Measurements from ENCODE around the gene GUCY1B1.

Gene GUCY1B1

GRCh38 chr4:155802190-155802959, 43.6 kb downstream of the GUCY1B1 start:
- H3K27ac ChIP-seq (ENCODE audit: low read length): no peak overlapping the region
- no peak overlapping the region for H3K9ac ChIP-seq (ENCODE audit: low read depth, low read length)
- H3K79me2 ChIP-seq (ENCODE audit: insufficient read depth, low read length): no peaks in the 10 kb centered on the region
- no peak overlapping the region for H3K4me3 ChIP-seq (ENCODE audit: low read depth in 1 of 2, low read length in 2 of 2)
- DNase-seq: no peak
- no peak for TF ChIP-seq CTCF (IDR thresholded peaks at IDR 0.05; ENCODE audit: borderline replicate concordance, extremely low read depth, low read length, poor library complexity, severe bottlenecking)
- no peak for TF ChIP-seq EZH2 (IDR thresholded peaks at IDR 0.05; ENCODE audit: borderline replicate concordance, low read depth, low read length, severe bottlenecking)
- H3K36me3 ChIP-seq (ENCODE audit: insufficient read depth, low read length): peaks cover 73% of the 10 kb centered on the region
- H3K27me3 ChIP-seq (ENCODE audit: insufficient read depth, low read length, poor library complexity): no peaks in the 10 kb centered on the region
- H3K4me2 ChIP-seq (ENCODE audit: insufficient read depth, low read length): no peak overlapping the region
- no peaks in the 10 kb centered on the region for H4K20me1 ChIP-seq (ENCODE audit: insufficient read depth, low read length)
- H3K4me1 ChIP-seq (ENCODE audit: insufficient read depth, low read length): no peaks in the 10 kb centered on the region
- no peak overlapping the region for H2AFZ ChIP-seq (ENCODE audit: low read depth, low read length)
- ATAC-seq (ENCODE audit: insufficient read depth, low read depth): no peak
- H3K9me3 ChIP-seq (ENCODE audit: insufficient read depth, low read length, severe bottlenecking): no peaks in the 10 kb centered on the region

GRCh38 chr4:155805016-155805415, 46.2 kb downstream of the GUCY1B1 start:
- no peak overlapping the region for H2AFZ ChIP-seq (ENCODE audit: low read depth, low read length)
- no peaks in the 10 kb centered on the region for H3K79me2 ChIP-seq (ENCODE audit: insufficient read depth, low read length)
- no peak for DNase-seq
- peaks cover 60% of the 10 kb centered on the region for H3K36me3 ChIP-seq (ENCODE audit: insufficient read depth, low read length)
- H3K4me1 ChIP-seq (ENCODE audit: insufficient read depth, low read length): no peaks in the 10 kb centered on the region
- H3K9me3 ChIP-seq (ENCODE audit: insufficient read depth, low read length, severe bottlenecking): no peaks in the 10 kb centered on the region
- H3K27ac ChIP-seq (ENCODE audit: low read length): no peak overlapping the region
- H3K4me2 ChIP-seq (ENCODE audit: insufficient read depth, low read length): no peak overlapping the region
- H4K20me1 ChIP-seq (ENCODE audit: insufficient read depth, low read length): no peaks in the 10 kb centered on the region
- H3K4me3 ChIP-seq (ENCODE audit: low read depth in 1 of 2, low read length in 2 of 2): no peak overlapping the region
- no peak overlapping the region for H3K9ac ChIP-seq (ENCODE audit: low read depth, low read length)
- H3K27me3 ChIP-seq (ENCODE audit: insufficient read depth, low read length, poor library complexity): no peaks in the 10 kb centered on the region
- TF ChIP-seq CTCF (IDR thresholded peaks at IDR 0.05; ENCODE audit: borderline replicate concordance, extremely low read depth, low read length, poor library complexity, severe bottlenecking): no peak
- no peak for TF ChIP-seq EZH2 (IDR thresholded peaks at IDR 0.05; ENCODE audit: borderline replicate concordance, low read depth, low read length, severe bottlenecking)
- ATAC-seq (ENCODE audit: insufficient read depth, low read depth): no peak

GRCh38 chr4:155807021-155807420, 48.2 kb downstream of the GUCY1B1 start:
- Histone ChIP-seq H3K4me3 (ENCODE audit: low read depth in 1 of 2, low read length in 2 of 2) (no peak overlapping the region), H3K27ac (ENCODE audit: low read length) (no peak overlapping the region), H3K79me2 (ENCODE audit: insufficient read depth, low read length) (no peaks in the 10 kb centered on the region), H3K4me1 (ENCODE audit: insufficient read depth, low read length) (no peaks in the 10 kb centered on the region), H3K9ac (ENCODE audit: low read depth, low read length) (no peak overlapping the region), H3K9me3 (ENCODE audit: insufficient read depth, low read length, severe bottlenecking) (no peaks in the 10 kb centered on the region), H4K20me1 (ENCODE audit: insufficient read depth, low read length) (no peaks in the 10 kb centered on the region), H3K27me3 (ENCODE audit: insufficient read depth, low read length, poor library complexity) (no peaks in the 10 kb centered on the region), H2AFZ (ENCODE audit: low read depth, low read length) (no peak overlapping the region), H3K4me2 (ENCODE audit: insufficient read depth, low read length) (no peak overlapping the region), H3K36me3 (ENCODE audit: insufficient read depth, low read length) (peaks cover 51% of the 10 kb centered on the region)
- ATAC-seq (ENCODE audit: insufficient read depth, low read depth): no peak
- TF ChIP-seq EZH2 (IDR thresholded peaks at IDR 0.05; ENCODE audit: borderline replicate concordance, low read depth, low read length, severe bottlenecking): no peak
- TF ChIP-seq CTCF (IDR thresholded peaks at IDR 0.05; ENCODE audit: borderline replicate concordance, extremely low read depth, low read length, poor library complexity, severe bottlenecking): no peak
- DNase-seq: no peak
